Sigmoid colon (tissue), 4 donors: ENCODE results near the gene PRR22.

ENCODE experiments used
- CTCF ChIP-seq, 4 experiments: fragments of 450-650 bp in 3 of 4; fragments of 200-600 bp in 1 of 4; IDR thresholded peaks; one replicate each; pipeline ENCODE4 v1.5.1; 2016 to 2019; ENCODE audit warnings: antibody characterized with exemption in 4 of 4, mild to moderate bottlenecking in 3 of 4, moderate library complexity in 2 of 4
- EP300 ChIP-seq, 4 donors: sonication (generic); formaldehyde crosslinking; IDR thresholded peaks; one replicate each; pipeline ENCODE4 v1.6.1; 2017; ENCODE audit warnings: antibody characterized with exemption in 4 of 4
- POLR2A ChIP-seq, 2 donors: fragments of 450-650 bp; IDR thresholded peaks; one replicate each; pipeline ENCODE4 v1.6.1; 2016; ENCODE audit warnings: antibody characterized with exemption in 2 of 2, mild to moderate bottlenecking in 2 of 2, moderate library complexity in 2 of 2
- POLR2AphosphoS5 ChIP-seq, 4 donors: sonication (generic); formaldehyde crosslinking; IDR thresholded peaks; one replicate each; pipeline ENCODE4 v1.6.1; 2017; ENCODE audit warnings: antibody characterized with exemption in 4 of 4

GRCh38 chr19:5782322-5782721 lies 2.2 kb downstream of the PRR22 start:
- TF ChIP-seq POLR2A (IDR thresholded peaks at IDR 0.05) (no peak), CTCF (IDR thresholded peaks at IDR 0.05) (no peak), POLR2AphosphoS5 (IDR thresholded peaks at IDR 0.05) (no peak), EP300 (IDR thresholded peaks at IDR 0.05) (no peak)
